ENCODE measurements around the gene CHRND. TPM values are rescaled to one million over a fixed set of nuclear protein-coding genes. Genes with fewer than 3 reads are reported as not detected.

CHRND gene
- total RNA-seq, 1 donor from 2014 or later: not detected

DNA sequence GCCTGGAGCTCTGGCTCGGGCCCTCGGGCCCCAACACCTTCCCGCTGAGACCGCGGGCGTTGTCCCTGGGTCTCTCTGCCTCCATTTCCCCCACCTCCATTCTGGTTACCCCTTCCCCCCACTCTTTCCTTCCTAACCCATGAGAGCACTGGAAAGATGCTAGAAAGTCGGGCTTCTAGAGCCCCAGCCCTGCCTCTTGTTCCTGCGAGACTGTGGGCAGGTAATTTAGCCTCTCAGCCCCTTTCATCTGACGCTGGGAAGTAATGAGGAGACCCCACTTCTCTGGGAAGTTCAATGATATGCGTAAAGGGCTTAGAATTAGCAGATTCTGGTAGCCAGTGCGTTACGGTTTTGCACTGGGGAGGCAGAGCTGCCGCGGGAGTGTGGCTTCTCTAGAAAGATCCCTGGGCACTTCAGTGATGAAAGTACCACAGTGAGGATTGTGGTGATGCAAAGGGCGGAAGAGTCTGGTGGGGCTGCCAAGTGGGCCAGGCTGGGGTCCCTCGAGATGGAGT, 22.1 kb upstream of the CHRND start:
- H3K27me3 ChIP-seq (ENCODE audit: low read depth): peaks cover 67% of the 10 kb centered on the region
- no peaks in the 10 kb centered on the region for H3K36me3 ChIP-seq
- intact Hi-C loops (cut with micrococcal nuclease): no loop called here
- H3K27ac ChIP-seq (replicated peaks): no peak overlapping the region
- peaks cover 23% of the 10 kb centered on the region for H3K4me1 ChIP-seq
- DNase-seq: no peak
- no peaks in the 10 kb centered on the region for H3K9me3 ChIP-seq (replicated peaks)
- TF ChIP-seq, protein P1, sequence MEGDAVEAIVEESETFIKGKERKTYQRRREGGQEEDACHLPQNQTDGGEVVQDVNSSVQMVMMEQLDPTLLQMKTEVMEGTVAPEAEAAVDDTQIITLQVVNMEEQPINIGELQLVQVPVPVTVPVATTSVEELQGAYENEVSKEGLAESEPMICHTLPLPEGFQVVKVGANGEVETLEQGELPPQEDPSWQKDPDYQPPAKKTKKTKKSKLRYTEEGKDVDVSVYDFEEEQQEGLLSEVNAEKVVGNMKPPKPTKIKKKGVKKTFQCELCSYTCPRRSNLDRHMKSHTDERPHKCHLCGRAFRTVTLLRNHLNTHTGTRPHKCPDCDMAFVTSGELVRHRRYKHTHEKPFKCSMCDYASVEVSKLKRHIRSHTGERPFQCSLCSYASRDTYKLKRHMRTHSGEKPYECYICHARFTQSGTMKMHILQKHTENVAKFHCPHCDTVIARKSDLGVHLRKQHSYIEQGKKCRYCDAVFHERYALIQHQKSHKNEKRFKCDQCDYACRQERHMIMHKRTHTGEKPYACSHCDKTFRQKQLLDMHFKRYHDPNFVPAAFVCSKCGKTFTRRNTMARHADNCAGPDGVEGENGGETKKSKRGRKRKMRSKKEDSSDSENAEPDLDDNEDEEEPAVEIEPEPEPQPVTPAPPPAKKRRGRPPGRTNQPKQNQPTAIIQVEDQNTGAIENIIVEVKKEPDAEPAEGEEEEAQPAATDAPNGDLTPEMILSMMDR (IDR thresholded peaks at IDR 0.05; ENCODE audit: borderline replicate concordance): no peak
- H3K4me3 ChIP-seq: peak overlapping the region; percentile 67

DNA sequence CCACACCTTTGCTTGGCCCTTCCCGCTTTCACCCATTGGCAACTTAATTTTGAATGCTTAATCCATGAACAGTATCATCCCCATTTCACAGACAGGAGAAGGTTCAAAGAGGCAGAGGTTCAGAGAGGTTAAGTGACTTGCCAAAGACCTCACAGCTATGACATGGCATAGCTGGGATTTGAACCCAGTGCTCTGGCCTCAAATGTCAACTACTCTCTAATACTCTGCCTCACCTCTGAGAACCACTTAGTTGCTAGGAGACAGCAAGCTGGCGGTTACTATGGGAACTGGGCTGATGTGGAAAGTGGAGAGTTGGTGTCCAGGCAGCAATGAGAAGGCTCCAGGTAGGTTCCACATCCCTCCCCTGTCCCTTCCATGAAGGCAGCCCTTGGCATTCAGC, 21.5 kb upstream of the CHRND start:
- H3K27me3 ChIP-seq (ENCODE audit: low read depth): peaks cover 69% of the 10 kb centered on the region
- H3K4me3 ChIP-seq: no peak overlapping the region
- no peaks in the 10 kb centered on the region for H3K36me3 ChIP-seq
- no peak overlapping the region for H3K27ac ChIP-seq (replicated peaks)
- intact Hi-C loops (cut with micrococcal nuclease): no loop called here
- no peak for DNase-seq
- peaks cover 23% of the 10 kb centered on the region for H3K4me1 ChIP-seq
- TF ChIP-seq, protein P1 (IDR thresholded peaks at IDR 0.05; ENCODE audit: borderline replicate concordance): no peak
- no peaks in the 10 kb centered on the region for H3K9me3 ChIP-seq (replicated peaks)

DNA sequence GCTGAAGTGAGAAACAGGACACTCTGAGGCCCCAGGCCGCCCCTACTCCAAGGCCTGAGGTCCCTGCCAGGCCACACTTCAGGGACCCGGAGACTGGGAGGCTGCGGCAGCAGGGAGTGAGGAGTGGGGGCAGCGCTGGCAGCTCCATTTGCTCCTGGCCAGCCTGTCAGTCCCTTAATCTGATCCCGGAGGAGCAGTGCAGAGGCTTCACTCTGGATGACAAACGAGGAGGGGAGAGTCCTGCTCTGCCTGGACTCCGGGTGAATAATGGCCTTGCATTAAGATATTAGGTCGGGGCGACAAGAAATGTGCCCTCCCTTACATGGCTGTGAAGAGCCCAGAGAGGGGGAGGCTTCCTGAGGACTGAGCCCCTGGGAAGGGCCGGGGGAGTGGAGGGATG, 20.1 kb upstream of the CHRND start:
- intact Hi-C loops (cut with micrococcal nuclease): no loop called here
- no peak for DNase-seq
- H3K9me3 ChIP-seq (replicated peaks): no peaks in the 10 kb centered on the region
- TF ChIP-seq, protein P1 (IDR thresholded peaks at IDR 0.05; ENCODE audit: borderline replicate concordance): no peak
- H3K4me3 ChIP-seq: no peak overlapping the region
- H3K27me3 ChIP-seq (ENCODE audit: low read depth): peaks cover 64% of the 10 kb centered on the region
- no peaks in the 10 kb centered on the region for H3K36me3 ChIP-seq
- H3K27ac ChIP-seq (replicated peaks): no peak overlapping the region
- peaks cover 23% of the 10 kb centered on the region for H3K4me1 ChIP-seq

DNA sequence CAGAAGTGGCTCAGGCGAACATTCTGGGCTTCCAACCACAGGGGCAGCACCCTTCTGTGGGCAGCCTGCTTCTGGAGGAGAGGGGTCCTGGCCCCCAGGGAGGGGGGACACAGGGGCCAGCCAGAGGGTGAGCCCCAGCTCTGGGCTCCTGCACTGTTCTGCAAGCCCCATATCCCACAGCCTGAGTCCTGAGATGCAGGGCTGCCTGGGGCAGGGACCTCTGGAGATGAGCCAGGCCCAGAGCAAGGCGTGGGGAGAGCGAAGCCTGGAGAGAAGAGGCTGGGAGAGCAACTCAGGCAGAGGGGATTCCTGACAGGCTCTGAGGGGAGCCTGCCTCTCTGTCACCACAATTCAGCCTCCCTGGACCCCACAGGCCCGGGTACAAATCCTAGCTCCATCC, 19.3 kb upstream of the CHRND start:
- DNase-seq: no peak
- H3K4me1 ChIP-seq: peaks cover 23% of the 10 kb centered on the region
- no peaks in the 10 kb centered on the region for H3K36me3 ChIP-seq
- TF ChIP-seq, protein P1 (IDR thresholded peaks at IDR 0.05; ENCODE audit: borderline replicate concordance): no peak
- H3K27ac ChIP-seq (replicated peaks): no peak overlapping the region
- peaks cover 64% of the 10 kb centered on the region for H3K27me3 ChIP-seq (ENCODE audit: low read depth)
- intact Hi-C loops (cut with micrococcal nuclease): no loop called here
- H3K9me3 ChIP-seq (replicated peaks): no peaks in the 10 kb centered on the region
- no peak overlapping the region for H3K4me3 ChIP-seq

DNA sequence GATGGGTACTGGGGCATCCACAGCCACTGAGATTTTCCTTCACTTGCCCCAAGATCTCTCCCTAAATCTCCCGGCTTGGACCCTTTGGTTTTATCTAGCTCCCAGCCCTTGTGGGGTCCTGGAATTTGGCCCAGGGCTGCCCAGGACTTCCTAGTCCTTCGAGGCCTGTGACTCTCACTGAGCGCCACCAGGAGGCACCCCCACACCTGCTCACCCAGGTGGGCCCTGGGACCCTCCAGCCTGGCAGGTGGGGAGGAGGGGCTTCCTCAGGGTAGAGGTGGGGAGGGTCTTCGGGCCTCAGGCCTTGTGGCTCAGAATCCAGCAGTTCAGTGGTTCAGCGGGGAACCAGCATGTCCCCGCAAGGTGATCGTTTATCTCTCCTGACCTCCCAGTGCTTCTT, 17.7 kb upstream of the CHRND start:
- Histone ChIP-seq H3K27ac (replicated peaks) (no peak overlapping the region), H3K4me1 (peaks cover 11% of the 10 kb centered on the region), H3K36me3 (no peaks in the 10 kb centered on the region), H3K27me3 (ENCODE audit: low read depth) (peaks cover 64% of the 10 kb centered on the region), H3K4me3 (no peak overlapping the region), H3K9me3 (replicated peaks) (no peaks in the 10 kb centered on the region)
- DNase-seq: no peak
- intact Hi-C loops (cut with micrococcal nuclease): no loop called here
- TF ChIP-seq, protein P1 (IDR thresholded peaks at IDR 0.05; ENCODE audit: borderline replicate concordance): no peak

Data from left ventricle myocardium inferior (tissue), 1 donor.